NCI-H345 (cell line): ENCODE measurements around the gene SERPINA12.
"Not testable (repeated sequence)": the region's sequence is repeated elsewhere in the genome, so short reads cannot be mapped to it uniquely, and the experiment has no call there.

Experiments used
- DNase-seq: peaks from one replicate; lab custom pipeline; 2025; lab: John Stamatoyannopoulos, UW

SERPINA12 gene

DNA sequence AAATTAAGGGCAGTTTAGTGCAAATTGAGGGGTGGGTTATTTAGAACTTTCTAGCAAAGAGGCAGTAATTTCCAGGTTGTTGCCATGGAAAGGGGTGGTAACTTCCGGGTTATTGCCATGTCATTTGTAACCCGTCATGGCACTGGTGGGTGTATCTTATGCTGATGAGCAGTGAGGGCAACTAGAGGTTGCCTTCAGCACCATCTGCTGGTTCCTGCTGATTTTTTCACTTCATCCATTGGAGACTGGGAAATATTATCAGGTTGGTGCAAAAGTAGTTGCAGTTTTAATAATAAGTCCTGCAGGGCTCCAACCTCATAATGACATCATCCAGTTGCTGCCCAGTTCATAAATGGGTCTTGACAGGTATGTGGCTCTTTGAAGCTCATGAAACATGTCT is 27.6 kb upstream of the SERPINA12 start:
- no peak for DNase-seq

DNA sequence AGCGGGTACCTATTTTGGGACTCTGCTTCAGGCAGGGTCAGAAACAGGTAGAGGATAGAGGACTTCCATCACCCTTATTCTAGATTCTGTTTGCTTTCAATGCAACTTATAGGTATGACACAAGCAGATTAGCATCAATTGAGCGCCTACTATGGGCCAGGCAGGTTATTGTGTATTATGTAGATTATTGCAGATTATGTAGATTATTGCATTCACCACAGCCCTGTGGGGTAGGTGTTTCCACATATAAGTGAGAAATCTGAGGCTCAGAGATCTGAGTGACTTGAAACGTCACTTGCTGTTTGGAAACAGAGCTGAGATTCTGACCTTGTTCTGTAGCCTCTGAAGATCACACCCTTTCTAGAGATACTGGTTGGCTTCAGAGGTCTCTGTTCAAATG is 26.2 kb upstream of the SERPINA12 start:
- DNase-seq = no peak

DNA sequence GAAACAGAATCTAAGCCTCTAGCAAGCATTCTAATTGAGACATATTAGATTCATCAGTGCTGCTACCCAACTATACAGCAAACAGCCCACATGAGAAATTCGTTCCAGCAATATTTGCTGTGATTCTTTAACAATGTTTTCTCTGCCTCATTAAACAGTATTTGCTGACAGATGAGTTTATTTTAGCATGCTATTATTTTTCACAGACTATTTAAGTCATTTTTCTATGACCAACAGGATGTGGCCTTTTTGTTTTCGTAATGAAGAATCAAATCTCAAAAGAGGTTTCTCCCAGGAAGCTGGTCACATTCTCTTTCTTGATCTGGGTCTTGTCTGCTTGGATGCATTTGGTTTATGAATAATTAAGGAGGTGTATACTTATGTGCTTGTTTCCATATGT is 23.2 kb upstream of the SERPINA12 start:
- no peak for DNase-seq

DNA sequence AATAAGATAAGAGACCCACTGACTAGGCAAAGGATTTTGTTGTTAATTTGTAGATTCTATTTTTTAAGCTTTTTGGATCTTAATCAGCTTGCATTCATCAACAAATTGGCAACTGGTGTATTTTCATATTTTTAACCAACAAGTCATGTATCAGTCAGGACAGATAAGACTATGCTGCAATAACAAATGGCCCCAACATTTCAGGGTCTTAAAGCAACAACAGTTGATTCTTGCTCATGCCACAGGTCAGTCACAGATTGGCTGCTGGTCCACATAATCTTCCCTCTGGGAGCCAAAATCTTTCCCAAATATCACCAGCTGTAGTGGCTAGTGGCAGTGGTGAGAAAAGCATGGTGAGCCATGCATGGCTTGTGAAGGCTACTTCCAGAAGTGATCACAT is 21.9 kb upstream of the SERPINA12 start:
- DNase-seq = no peak

DNA sequence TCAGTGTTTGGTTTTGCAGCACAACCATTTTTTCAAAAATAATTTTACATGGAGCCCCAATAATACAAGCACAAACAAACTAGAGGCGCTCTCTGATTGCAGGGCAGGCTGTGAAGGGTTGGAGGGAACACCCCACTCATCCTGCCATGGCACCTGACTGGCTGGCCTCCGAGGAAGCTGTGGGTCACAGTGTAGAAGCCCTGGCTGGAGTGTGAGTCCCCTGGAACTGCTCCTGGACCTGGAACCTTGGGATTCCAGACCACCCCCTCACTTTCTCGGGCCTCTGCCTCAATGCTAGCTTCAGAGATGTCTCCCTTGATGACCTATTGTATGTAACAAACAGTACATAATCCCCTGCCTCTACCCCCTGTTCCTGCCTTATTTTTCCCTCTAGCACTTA is 14.8 kb upstream of the SERPINA12 start:
- no peak for DNase-seq

DNA sequence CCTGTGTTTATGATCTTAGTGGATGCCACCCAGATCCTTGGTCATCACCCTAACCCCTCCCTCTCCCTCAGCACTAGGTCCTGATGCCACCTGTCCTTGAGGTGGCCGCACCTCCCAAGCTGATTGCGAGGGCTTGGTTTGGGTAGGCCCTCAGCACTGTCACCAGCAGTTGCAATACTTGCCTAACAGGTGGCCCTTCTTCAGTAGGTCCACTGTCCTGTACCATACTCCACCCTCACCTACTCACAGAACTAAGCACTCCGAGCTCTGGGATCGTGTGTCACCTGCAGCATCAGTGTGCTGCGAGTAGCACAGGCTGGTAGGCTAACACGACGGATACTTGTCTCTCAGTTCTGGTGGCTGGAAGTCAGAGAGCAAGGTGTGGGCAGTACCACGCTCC is 14.0 kb upstream of the SERPINA12 start:
- no peak for DNase-seq

DNA sequence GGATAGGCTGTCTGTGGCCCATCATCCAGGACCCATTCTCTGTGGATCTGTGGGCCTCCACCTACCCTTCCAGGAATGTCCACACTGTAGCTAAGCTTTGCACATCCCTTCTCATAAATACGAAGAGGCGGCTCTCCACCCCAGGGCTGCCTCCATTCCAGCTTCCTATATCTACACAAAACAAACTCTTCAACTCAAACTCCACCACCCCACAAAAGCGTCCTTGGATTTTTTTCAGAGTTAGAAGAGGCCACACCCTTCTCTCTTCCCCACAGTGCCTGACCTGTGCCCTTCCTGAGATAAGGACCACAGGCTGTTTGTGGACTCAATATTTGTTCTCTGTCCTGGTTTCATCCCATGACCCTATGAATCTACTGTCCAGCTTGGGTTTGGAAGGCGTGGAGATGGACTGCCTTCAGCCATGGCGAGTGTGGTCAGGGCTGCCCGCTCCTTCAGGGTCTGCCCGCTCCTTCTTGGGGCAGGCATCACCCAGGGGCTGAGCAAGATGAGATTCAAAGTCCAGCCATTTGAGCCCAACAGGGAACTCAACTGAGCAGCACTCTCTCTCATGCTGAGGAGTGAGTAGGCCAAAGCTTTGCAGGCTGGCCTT is 13.0 kb upstream of the SERPINA12 start:
- no peak for DNase-seq

DNA sequence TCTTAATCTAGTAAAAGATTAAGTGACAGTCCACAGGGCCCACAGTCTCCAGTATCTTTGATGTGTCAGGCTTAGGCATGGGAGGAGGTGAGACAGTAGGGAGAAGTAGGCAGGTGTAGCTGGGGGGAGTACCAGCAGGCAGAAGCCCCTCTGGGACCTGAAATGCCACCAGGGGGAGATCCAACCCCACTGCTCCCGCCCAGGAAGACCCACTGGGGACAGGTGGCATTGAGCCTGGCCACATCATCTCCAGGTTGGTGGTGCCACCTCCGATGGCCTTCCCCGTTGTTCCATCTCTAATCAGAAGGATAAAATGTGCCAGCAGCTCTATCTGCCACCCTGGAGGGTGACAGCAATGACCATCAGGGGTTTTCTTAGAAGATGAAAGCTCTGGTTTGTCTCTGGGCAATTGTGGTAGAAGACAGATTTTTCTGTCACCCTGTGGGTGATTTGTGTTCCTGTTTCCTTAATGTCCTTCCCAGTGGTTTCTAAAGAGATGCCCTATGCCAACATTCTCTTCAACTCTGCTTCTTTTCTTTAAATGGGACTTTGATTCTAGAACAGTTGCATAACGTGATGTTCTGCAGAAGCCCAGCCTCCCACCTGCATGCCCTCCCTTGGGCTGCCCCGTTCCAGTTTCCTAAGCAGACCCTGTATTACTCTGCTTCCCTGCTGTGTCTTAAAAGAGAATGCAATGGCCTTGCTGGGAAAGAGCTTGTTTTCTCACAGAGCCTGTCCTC is 12.3 kb upstream of the SERPINA12 start:
- DNase-seq = no peak

DNA sequence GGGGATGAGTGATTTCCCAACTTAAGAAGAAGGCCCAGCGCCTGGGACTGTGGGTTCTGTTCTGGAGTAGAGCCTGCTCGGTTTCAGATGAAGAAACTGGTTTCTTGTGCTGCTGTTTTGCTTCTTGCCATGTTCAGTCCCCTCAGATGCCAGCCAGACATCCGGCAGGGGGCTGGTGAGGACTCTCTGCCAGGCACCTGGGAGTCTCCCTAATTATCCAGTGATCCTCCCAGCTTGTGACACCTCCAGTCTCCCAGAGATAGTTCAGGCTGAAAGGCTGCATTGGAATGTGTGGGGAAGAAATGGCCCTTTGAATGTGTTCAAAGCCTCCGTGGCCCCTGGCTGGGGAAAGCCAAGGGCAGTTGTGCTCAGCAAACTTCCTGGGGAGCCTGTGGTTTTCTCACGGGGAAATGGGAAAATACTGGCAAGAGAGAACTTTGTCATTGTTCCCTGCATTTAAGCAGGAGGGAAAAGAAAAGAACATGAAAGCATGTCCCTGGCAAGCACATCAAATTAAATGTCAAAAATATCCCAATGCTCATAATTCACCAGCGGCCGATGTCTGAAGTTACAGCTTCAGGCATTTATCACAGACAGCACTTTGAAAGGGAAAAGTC is 8.5 kb upstream of the SERPINA12 start:
- no peak for DNase-seq

DNA sequence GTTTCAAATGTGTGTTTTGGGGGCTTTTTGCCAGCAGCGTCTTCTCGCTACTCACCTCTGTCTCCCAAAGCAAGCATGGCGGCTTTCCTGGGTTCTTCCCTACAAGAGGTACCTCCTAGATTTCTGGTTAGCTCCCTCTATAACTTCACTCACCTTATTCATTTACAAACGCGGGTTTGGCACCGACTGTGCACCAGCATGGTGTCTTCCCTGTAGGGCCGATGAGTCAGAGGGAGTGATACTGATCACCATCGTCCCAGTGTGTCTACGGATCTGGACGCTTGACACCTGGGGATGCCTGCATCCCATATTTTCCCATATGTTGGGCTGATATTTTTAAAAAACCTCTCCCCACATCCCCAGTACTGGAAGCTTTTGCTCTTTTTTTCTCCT is 8.0 kb upstream of the SERPINA12 start:
- DNase-seq = no peak

DNA sequence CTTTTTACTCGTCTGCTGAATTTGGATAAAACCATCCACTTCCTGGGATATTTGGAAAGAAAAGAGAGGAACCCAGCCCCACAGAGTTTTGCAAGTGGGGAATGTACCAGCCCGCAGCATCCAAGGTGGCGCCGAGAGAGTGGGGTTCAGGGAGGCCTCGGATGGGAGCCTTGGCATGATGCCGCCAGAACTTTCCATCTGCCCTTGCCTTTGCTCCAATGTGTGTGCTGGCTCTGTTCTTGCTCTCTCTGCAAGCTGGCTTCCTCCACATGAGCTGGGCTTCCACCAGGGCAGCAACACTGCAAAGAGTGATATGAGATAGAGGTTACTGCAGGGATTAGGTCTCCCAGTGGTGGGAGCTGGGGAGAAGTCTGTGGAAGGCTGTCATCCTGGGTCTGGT is 6.6 kb upstream of the SERPINA12 start:
- DNase-seq = no peak

DNA sequence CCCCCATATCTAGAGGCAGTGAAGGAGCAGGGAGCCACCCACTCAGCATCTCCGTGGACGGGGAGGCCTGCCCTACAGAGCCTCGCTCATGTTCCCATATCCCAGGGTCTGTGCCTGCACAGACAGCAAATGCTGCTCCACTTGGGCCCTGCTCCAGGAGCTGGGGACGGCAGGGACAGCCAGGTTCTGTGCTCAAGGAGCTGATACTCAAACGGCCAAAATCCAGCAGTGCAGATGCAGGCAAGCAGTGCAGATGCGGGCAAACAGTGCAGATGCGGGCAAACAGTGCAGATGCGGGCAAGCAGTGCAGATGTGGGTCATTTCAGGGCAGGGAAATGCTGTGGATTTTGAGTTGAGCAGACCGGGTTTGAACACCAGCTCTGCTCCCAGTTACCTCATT is 6.2 kb upstream of the SERPINA12 start:
- no peak for DNase-seq

DNA sequence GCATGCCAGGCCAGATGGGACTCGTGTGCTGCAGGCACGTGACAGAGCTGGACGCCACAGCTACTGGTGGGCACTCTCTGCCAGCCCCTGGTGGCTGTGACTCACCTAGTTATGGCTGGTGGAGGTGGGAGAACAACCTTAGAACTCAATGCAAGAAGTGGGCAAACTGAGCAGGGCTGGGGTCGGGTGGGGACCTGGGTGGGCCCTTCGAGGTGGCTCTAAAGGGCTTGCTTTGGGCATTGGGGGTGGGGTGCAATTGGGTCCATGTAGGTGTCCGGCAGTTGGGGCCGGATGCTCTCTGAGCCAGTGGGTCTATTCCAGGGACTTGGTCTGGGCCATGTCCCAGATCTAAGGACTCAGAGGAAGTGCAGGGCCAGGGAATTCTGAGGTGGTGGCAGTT is 5.1 kb upstream of the SERPINA12 start:
- no peak for DNase-seq

DNA sequence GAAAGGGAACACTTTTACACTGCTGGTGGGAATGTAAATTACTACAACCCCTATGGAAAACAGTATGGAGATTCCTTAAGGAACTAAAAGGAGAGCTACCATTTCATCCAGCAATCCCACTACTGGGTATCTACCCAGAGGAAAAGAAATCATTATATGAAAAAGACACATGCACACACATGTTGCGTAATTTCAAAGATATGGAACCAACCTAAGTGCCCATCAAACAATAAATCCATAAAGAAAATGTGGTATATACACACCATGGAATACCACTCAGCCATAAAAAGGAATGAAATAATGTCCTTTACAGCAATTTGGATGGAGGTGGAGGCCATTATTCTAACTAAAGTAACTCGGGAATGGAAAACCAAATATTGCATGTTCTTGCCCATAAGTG is 1.2 kb upstream of the SERPINA12 start:
- not testable (repeated sequence) for DNase-seq

DNA sequence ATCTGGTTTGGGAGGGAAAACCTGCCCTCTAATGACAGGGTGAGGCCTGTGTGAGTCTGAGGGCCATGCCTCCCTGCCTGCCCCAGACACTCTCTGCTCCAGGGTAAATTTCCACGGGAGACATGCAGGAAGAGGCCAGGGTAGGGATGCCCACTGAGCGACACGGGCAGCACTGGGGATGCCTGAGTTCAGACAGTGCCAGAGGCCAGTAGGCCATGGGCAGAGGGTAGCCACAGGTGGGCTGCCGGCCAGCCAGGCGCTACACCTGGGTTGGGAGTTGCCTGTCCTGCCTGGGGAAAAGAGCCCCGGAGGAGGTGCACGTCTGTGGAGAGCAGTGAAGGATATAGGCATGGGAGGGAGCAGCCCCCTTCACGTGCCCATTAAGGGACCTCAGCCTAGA is 3.6 kb downstream of the SERPINA12 start:
- no peak for DNase-seq

DNA sequence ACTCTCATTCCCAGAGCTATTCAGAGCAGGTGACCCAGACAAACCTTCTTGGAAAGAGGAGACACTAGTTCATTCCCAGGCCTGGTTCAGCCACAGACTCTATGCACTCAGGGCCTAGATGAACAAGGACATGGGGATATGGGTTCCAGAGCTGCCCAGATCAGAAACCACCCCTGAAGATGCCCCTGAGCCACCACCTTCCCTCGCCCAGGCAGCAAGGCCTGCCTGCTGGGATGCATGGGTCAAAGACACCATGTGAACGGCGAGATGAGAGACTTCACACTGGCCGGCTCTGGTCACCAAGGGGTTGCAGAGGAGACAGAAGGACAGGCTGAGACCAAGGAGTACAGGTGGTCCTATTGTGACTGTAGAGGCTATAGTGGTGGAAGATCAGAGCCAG is 4.1 kb downstream of the SERPINA12 start:
- DNase-seq = no peak

DNA sequence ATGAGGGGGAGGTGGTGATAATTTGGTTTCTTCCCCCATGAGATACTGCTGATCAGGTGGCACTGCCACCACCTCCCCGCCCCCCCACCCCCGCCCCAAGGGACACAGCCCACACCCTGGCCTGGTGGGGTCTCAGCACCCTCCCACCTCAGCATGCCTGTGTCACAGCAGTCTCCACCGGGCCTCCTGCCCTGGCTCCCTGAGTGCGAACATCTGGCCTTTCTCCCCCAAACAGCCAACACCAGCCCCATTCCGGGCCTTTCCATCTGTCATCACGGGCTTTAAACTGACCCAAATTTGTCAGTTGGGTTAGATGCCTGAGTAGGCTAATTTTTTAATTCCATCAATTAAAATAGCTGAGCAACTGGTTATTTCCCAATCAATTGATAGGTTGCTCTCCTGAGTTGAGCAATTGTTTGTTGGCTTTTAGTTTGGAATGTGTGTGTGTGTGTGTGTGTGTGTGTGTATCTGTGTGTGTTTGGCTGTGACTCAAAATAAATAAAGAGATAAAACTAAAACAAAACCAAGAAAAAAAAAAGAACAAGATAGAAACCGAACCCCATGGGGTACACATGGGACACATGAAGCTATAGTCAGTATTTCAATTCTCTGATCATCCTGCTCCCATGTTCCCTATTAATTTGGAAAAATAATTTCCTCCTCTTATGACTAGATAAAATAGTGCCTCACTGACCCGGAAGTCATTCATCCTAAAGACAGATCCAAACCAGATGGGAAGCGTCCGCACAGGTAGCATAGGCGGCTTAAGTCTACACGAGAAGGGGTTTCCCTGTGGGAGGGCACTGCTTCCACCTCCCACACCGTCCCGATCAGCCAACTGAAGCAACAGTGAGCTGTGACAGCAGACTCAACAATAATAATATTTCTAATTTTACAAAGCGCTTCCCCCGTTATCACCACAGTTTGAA is 7.4 kb downstream of the SERPINA12 start:
- no peak for DNase-seq

DNA sequence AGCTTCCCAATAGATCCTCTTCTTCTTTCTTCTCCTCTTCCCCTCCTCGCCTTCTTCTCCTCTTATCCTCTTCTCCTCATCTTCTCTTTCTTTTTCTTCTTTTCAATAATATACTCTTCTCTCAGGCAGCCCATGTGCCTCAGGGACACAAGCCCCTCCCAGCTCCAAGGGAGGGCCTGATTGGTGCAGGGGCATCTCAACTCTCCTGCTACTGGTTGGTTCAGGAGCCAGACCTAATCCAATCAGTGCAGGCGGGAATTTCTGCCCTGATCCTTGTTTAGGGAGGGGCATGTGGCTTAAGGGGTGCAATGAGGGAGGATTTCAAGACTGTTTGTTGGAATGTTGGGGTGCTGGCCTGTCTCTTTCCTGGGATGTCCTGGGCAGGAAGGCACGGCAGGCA is 9.0 kb downstream of the SERPINA12 start:
- no peak for DNase-seq

DNA sequence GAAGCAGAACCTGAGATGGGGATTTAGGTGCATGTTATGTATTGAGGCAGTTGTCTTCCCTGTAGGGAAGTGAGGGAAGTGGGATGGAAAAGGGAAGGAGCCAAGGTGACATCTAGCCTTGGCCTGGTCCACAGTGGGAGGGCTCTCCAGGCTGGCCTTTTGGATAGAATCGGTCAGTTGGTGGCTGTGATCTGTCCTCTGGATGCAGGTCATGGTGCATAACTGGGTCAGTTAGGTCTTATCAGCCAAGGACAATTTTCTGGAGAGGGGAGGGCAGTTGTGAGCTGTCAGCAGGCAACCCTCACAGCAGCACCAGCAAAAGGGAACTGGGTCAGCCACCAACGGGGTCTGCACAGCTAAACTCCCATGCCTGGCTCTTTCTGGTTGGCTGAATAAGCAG is 9.6 kb downstream of the SERPINA12 start:
- no peak for DNase-seq

DNA sequence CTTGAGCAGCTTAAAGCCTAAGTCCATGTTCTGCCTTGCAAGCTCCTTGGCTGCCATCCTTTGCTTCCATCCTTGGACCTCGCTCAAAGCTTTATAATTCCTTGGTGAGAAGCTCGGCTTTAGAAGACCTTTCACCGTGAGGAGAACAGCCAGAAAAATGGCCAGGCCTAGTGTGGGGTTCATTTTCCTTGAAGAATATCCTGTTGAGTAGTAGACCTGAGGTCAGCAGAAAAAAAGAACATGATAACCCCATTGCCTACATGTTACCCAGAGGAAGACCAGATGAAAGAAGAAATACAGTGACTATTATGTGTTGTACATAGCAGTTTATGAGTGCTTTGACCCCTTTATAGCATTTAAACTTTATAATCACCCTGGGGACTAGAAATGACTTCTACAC is 11.1 kb downstream of the SERPINA12 start:
- DNase-seq = no peak

DNA sequence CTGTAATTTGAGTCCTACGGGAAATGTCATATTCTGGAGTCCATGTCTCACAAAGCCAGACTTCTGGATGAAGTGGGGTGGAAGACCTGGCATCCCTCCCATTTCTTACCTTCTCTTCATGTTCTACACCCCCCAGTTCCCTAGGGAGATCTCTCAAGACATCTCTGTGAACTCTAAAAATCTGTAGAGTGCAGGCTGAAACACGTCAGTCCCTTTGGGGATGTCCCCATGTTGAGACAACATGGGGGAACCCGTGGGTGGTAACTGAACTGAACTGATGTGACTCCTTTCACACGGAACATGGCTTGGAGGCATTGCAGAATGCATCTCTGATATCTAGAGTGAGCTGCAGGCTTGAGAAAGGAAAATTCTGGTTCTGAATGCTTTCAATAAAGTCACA is 15.2 kb downstream of the SERPINA12 start:
- DNase-seq = no peak

DNA sequence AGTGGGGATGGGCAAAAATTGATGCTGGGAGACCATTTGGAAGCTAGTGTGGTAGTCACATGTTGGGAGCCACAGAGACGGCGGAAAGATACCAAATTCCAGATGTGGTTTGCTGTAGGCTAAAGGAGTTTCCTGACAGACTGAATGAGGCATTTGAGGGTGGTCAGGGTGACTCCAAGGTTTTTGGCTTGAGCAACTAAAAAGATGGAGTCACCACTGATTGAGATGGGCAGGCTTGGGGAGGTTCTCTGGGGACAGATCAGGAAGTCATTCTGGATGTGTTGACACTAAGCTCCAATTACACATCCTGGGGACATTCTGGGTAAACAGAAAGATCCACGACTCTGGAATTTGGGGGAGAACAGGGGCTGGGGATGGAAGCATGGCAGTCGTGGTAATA is 17.8 kb downstream of the SERPINA12 start:
- no peak for DNase-seq

DNA sequence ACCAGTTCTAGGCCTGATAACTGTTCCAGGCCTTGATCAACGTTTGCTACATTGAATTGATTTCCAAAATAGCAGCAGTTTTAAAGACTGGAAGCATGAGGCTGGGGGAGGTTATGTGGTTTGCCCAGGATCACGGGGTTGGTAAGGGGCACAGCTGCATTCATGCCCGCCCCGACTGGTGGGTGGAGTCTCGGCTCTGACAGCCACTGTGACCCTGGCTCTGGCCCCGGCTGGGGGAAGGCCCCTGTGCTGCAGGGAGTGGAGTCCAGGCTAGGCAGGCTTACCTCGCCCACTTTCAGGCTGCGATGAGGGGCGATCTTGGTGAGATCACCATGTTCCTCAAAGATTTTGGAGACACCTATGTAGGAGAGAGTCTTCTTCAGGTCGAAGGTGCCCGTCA is 19.9 kb downstream of the SERPINA12 start:
- no peak for DNase-seq
